HepG2 (cell line): Measurements from ENCODE around the gene UNC5B. TPM values are rescaled to one million over a fixed set of nuclear protein-coding genes. Genes with fewer than 3 reads are reported as not detected.

Experiments
- PRDM15 ChIP-seq: sonication (generic); formaldehyde crosslinking; IDR thresholded peaks from 2 replicates; pipeline ENCODE4 v1.4.0; 2020; ENCODE audit warnings: missing genetic modification reagents
- SMAD3 ChIP-seq: sonication (generic); formaldehyde crosslinking; IDR thresholded peaks from 2 replicates; pipeline ENCODE4 v1.4.0; 2020; ENCODE audit warnings: missing genetic modification reagents
- SNAPC5 ChIP-seq: sonication (generic); formaldehyde crosslinking; IDR thresholded peaks from 2 replicates; pipeline ENCODE4 v1.8.1; 2023; ENCODE audit warnings: mild to moderate bottlenecking, missing genetic modification reagents, borderline replicate concordance
- TBX2 ChIP-seq: sonication (generic); formaldehyde crosslinking; IDR thresholded peaks from 2 replicates; pipeline ENCODE4 v1.5.0; 2020; ENCODE audit warnings: missing genetic modification reagents, mild to moderate bottlenecking, borderline replicate concordance
- TRIM24 ChIP-seq: sonication (generic); formaldehyde crosslinking; IDR thresholded peaks from 2 replicates; pipeline ENCODE4 v1.8.0; 2022; ENCODE audit warnings: mild to moderate bottlenecking, missing genetic modification reagents
- ZBTB43 ChIP-seq: sonication (generic); formaldehyde crosslinking; conservative IDR thresholded peaks from 2 replicates; pipeline ENCODE4 v1.4.0; 2020; ENCODE audit warnings: missing genetic modification reagents
- ZBTB46 ChIP-seq: sonication (generic); formaldehyde crosslinking; IDR thresholded peaks from 2 replicates; pipeline ENCODE4 v1.4.0; 2020; ENCODE audit warnings: mild to moderate bottlenecking, missing genetic modification reagents, borderline replicate concordance
- ZNF451 ChIP-seq: sonication (generic); formaldehyde crosslinking; IDR thresholded peaks from 2 replicates; pipeline ENCODE4 v1.5.0; 2020; ENCODE audit warnings: mild to moderate bottlenecking, missing genetic modification reagents
- ZNF773 ChIP-seq: sonication (generic); formaldehyde crosslinking; IDR thresholded peaks from 2 replicates; pipeline ENCODE4 v1.4.0; 2020; ENCODE audit warnings: missing genetic modification reagents, borderline replicate concordance
- polyA plus RNA-seq, 8 experiments: library from polyadenylated mRNA; depleted of rRNA in 3 of 8; stranded (reverse) in 7 of 8; unstranded in 1 of 8; fragments of >200 nt; fragmentation: Illumina TruSeq in 4 of 8; extraction: Trizol in 4 of 8; gene quantifications; 2 replicates each; pipeline versions ENCODE4 v1.2.1 to v1.2.3, GENCODE V29; 2011 to 2016; ENCODE audit warnings: low read depth in 4 of 8, missing spikeins in 1 of 8, mixed read lengths in 1 of 8; ENCODE audit not compliant: insufficient read depth in 1 of 8
- total RNA-seq, 5 experiments: library from RNA; depleted of rRNA; stranded (reverse); fragments of >200 nt; fragmentation: Illumina TruSeq; extraction: Trizol; gene quantifications; 2 replicates each; pipeline ENCODE4 v1.2.3, GENCODE V29; 2016; ENCODE audit warnings: low read depth in 1 of 5

The UNC5B gene
- total and polyA plus RNA-seq, 2 of the 13 experiments (the other 11 are each of a cell fraction or from before 2014, with no cell fraction given): 0.07 TPM

- no peak for TF ChIP-seq SMAD3
- no peak for TF ChIP-seq ZNF773
- TF ChIP-seq PRDM15: no peak
- no peak for TF ChIP-seq TBX2 (CRISPR knock-in tag)
- no peak for TF ChIP-seq ZBTB43 (CRISPR knock-in tag)
- no peak for TF ChIP-seq SNAPC5 (CRISPR knock-in tag)
- no peak for TF ChIP-seq ZBTB46 (CRISPR knock-in tag)
- no peak for TF ChIP-seq ZNF451 (CRISPR knock-in tag)
- no peak for TF ChIP-seq TRIM24 (CRISPR knock-in tag)
Observed at GRCh38 chr10:71179382-71179781, 33.0 kb upstream of the UNC5B start (continued).
